ENCODE measurements around the gene ACAP3.

The ACAP3 gene

DNA sequence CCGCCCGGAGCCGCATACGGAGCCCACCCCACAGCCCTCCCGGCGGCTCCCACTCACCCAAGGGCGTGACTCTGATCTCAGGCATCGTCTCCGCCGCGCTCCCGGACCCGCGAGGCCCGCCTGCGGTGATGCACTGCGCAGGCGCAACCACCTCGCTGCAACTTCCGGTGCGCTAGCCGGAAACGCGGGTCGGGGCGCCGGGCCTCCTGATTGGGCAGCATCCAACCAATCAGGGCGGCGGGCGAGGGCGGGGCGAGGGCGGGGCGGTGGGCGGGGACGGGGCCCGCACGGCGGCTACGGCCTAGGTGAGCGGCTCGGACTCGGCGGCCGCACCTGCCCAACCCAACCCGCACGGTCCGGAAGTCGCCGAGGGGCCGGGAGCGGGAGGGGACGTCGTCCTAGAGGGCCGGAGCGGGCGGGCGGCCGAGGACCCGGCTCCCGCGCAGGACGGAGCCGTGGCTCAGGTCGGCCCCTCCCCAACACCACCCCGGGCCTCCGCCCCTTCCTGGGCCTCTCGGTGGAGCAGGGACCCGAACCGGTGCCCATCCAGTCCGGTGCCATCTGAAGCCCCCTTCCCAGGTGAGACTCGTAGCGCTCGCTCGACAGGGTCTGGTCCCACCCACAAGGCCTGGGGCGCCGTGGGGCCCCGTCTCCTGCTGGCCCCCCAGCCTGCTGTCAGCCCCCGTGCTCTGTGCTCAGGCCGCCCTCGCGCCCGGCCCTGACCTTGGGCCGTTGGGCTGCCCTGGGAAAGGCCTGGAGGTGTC, 17.0 kb upstream of the ACAP3 start, which contains the start of the genes CPTP and INTS11:
CPTP (plus strand) TSS at position 279 of the 764 bp plus-strand sequence. CDS start 2,109 bp downstream, outside the sequence.
INTS11 (minus strand) TSS at position 137 of the 764 bp plus-strand sequence; CDS start at position 85, 52 bp downstream.
- DNase-seq (ENCODE audit: low read depth), result peak; percentile 98
- H3K27me3 ChIP-seq (replicated peaks; ENCODE audit: control insufficient read depth, insufficient read depth, low read length), result no peaks in the 10 kb centered on the region
- H3K9me3 ChIP-seq (ENCODE audit: control insufficient read depth, low read length), result no peaks in the 10 kb centered on the region
- H3K4me1 ChIP-seq (ENCODE audit: control insufficient read depth, insufficient read depth, low read length), result peaks cover 27% of the 10 kb centered on the region
- H3K36me3 ChIP-seq (ENCODE audit: control insufficient read depth, insufficient read depth, low read length, severe bottlenecking), result peaks cover 10% of the 10 kb centered on the region
- peak within 1 kb of the TSS; percentile 93 for H3K9ac ChIP-seq (ENCODE audit: low read length)
- H3K4me3 ChIP-seq (ENCODE audit: low read length), result peak within 1 kb of the TSS; percentile 85

DNA sequence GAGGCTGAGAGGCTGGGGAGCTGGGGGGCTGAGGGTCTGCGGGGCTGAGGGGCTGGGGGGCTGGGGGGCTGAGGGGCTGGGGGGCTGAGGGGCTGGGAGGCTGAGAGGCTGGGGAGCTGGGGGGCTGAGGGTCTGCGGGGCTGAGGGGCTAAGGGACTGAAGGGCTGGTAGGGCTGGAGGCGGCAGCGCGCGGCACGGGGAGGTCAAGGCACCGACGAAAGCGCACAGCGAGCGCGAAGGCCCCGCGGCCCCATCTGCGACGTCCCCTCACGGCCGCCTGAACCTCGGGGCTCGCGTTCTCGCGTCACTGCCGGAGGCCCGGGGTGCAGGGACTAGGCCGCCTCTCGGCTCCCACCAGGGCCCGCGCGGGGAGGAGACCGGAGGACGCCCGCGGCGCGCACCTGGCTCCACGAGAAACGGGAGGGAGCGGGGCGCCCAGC, 16.4 kb upstream of the ACAP3 start:
- Histone ChIP-seq H3K9ac (ENCODE audit: low read length) (peak overlapping the region; percentile 93), H3K36me3 (ENCODE audit: control insufficient read depth, insufficient read depth, low read length, severe bottlenecking) (peaks cover 16% of the 10 kb centered on the region), H3K4me3 (ENCODE audit: low read length) (peak overlapping the region; percentile 85), H3K27me3 (replicated peaks; ENCODE audit: control insufficient read depth, insufficient read depth, low read length) (no peaks in the 10 kb centered on the region), H3K4me1 (ENCODE audit: control insufficient read depth, insufficient read depth, low read length) (peaks cover 27% of the 10 kb centered on the region), H3K9me3 (ENCODE audit: control insufficient read depth, low read length) (no peaks in the 10 kb centered on the region)
- DNase-seq (ENCODE audit: low read depth), result no peak

DNA sequence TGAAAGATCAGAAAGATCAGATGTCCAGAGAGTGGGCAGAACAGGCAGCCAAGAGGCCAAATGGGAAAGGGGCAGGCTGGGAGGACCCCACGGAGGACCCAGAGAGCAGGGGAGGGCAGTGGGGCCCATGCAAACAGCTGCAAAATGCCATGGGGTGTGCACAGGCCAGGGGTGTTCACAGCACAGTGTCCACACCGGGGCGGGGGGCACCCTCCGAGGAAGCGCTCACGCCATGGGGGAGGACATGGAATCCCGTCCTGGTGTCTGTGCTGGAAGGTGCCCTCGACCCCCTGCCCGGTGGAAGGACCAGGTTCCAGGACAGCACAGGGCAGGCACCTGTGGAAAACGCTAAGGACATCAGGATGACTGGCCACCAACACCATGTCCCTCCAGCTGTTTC, 15.2 kb upstream of the ACAP3 start:
- H3K36me3 ChIP-seq (ENCODE audit: control insufficient read depth, insufficient read depth, low read length, severe bottlenecking), result peaks cover 21% of the 10 kb centered on the region

DNA sequence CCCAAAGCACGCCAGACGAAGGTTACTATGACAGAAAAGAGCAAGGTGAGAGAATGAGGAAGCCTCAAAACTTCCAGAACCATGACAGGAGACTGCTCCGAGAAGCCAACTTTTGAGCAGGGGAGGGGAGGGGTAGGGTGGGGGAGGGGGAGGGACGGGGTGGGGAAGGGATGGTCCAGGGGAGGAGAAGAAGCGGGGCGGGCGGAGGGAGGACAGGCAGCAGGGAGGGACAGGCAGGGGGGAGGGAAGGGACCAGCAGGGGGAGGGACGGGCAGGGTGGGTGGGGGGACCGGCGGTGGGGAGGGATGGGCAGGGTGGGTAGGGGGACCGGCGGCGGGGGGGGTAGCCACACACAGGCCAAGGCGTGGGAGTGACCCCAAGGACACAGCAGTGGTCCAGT, 14.7 kb upstream of the ACAP3 start:
- no peak overlapping the region for H3K4me3 ChIP-seq (ENCODE audit: low read length)
- no peak overlapping the region for H3K9ac ChIP-seq (ENCODE audit: low read length)
- peaks cover 44% of the 10 kb centered on the region for H3K4me1 ChIP-seq (ENCODE audit: control insufficient read depth, insufficient read depth, low read length)
- H3K9me3 ChIP-seq (ENCODE audit: control insufficient read depth, low read length), result no peaks in the 10 kb centered on the region
- no peak for DNase-seq (ENCODE audit: low read depth)
- H3K27me3 ChIP-seq (replicated peaks; ENCODE audit: control insufficient read depth, insufficient read depth, low read length), result no peaks in the 10 kb centered on the region
- H3K36me3 ChIP-seq (ENCODE audit: control insufficient read depth, insufficient read depth, low read length, severe bottlenecking), result peaks cover 17% of the 10 kb centered on the region

More for the DNA sequence above, 15.2 kb upstream of the ACAP3 start:
- DNase-seq (ENCODE audit: low read depth), result no peak
- no peaks in the 10 kb centered on the region for H3K27me3 ChIP-seq (replicated peaks; ENCODE audit: control insufficient read depth, insufficient read depth, low read length)
- peak overlapping the region; percentile 42 for H3K9ac ChIP-seq (ENCODE audit: low read length)
- peaks cover 39% of the 10 kb centered on the region for H3K4me1 ChIP-seq (ENCODE audit: control insufficient read depth, insufficient read depth, low read length)
- H3K4me3 ChIP-seq (ENCODE audit: low read length), result no peak overlapping the region
- no peaks in the 10 kb centered on the region for H3K9me3 ChIP-seq (ENCODE audit: control insufficient read depth, low read length)

DNA sequence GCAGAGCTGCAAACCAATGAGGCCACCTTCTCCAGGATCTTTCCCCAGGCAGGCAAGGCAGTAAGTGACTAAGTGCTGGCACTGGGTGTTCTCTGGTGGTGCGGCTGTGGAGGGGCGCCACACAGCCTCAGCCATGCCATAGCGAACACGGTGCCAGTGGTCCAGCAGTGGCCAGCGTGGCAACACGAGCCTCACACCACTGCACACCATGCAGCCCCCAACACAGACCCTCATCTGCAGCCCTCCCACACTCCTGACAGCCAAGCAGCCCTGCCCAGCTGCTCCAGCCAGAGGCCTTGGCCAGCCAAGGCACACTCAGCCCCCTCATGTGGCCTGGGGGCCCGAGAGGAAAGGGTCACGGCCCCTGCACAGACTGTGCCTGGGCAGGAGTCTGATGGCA, 13.7 kb upstream of the ACAP3 start:
- no peak overlapping the region for H3K4me3 ChIP-seq (ENCODE audit: low read length)
- H3K9ac ChIP-seq (ENCODE audit: low read length), result peak overlapping the region; percentile 39
- peaks cover 15% of the 10 kb centered on the region for H3K36me3 ChIP-seq (ENCODE audit: control insufficient read depth, insufficient read depth, low read length, severe bottlenecking)
- no peaks in the 10 kb centered on the region for H3K9me3 ChIP-seq (ENCODE audit: control insufficient read depth, low read length)
- H3K27me3 ChIP-seq (replicated peaks; ENCODE audit: control insufficient read depth, insufficient read depth, low read length), result no peaks in the 10 kb centered on the region
- DNase-seq (ENCODE audit: low read depth), result no peak
- H3K4me1 ChIP-seq (ENCODE audit: control insufficient read depth, insufficient read depth, low read length), result peaks cover 44% of the 10 kb centered on the region

DNA sequence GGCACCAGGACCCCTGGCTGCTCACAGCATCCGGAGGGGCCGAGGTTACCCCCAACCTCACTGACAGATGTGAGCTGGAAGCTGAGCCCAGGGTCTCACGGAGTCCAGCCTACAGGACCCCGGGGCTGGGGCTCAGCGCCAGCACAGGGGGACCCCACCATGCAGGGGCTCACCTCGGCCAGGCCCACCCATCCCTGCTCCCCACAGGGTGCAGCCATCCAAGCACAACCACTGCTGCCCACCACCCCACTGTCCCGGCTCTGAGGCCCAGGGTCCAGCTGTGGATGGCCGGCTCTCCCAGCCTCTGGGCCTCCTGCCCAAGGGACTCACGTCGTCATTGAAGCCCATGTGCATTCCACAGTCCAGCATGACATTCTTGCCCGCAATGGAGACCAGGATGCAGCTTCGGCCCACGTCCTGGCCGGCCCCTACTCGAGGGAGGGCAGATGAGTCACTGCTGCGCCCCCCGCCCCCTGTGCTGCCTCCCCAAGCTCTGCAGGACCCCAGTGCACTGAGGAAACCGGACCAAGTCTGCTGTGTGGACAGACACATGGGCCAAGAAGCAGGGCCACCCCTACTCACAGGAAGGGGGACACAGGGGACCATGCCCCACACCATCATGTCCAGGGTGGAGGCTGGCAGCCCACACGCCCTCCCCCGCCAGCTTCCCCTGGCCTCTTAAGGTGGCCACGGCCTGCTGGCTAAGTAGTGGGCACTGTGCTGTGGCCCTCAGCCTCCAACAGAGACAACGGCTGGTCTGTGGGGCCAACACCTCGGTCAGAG, 13.1 kb upstream of the ACAP3 start:
- Histone ChIP-seq H3K4me3 (ENCODE audit: low read length) (no peak overlapping the region), H3K4me1 (ENCODE audit: control insufficient read depth, insufficient read depth, low read length) (peaks cover 42% of the 10 kb centered on the region), H3K36me3 (ENCODE audit: control insufficient read depth, insufficient read depth, low read length, severe bottlenecking) (peaks cover 15% of the 10 kb centered on the region), H3K9me3 (ENCODE audit: control insufficient read depth, low read length) (no peaks in the 10 kb centered on the region), H3K27me3 (replicated peaks; ENCODE audit: control insufficient read depth, insufficient read depth, low read length) (no peaks in the 10 kb centered on the region), H3K9ac (ENCODE audit: low read length) (peak overlapping the region; percentile 39)
- no peak for DNase-seq (ENCODE audit: low read depth)

DNA sequence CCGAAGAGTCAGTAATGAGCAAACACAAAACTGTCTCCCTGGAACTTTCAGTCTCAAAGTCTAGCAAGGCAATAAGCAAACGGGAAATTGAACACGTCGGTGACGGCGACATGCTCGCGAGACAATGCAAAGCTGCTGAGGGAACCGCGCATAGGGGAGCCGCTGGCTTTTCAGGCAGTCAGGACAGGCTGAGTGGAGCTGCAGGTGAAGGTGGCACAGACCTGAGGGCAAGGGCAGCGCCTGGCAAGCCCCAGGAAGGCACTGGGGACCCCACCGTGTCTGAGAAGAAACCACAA, 11.9 kb upstream of the ACAP3 start:
- no peaks in the 10 kb centered on the region for H3K27me3 ChIP-seq (replicated peaks; ENCODE audit: control insufficient read depth, insufficient read depth, low read length)
- no peak overlapping the region for H3K9ac ChIP-seq (ENCODE audit: low read length)
- no peaks in the 10 kb centered on the region for H3K9me3 ChIP-seq (ENCODE audit: control insufficient read depth, low read length)
- no peak overlapping the region for H3K4me3 ChIP-seq (ENCODE audit: low read length)
- peaks cover 19% of the 10 kb centered on the region for H3K36me3 ChIP-seq (ENCODE audit: control insufficient read depth, insufficient read depth, low read length, severe bottlenecking)
- H3K4me1 ChIP-seq (ENCODE audit: control insufficient read depth, insufficient read depth, low read length), result peaks cover 34% of the 10 kb centered on the region
- DNase-seq (ENCODE audit: low read depth), result no peak

DNA sequence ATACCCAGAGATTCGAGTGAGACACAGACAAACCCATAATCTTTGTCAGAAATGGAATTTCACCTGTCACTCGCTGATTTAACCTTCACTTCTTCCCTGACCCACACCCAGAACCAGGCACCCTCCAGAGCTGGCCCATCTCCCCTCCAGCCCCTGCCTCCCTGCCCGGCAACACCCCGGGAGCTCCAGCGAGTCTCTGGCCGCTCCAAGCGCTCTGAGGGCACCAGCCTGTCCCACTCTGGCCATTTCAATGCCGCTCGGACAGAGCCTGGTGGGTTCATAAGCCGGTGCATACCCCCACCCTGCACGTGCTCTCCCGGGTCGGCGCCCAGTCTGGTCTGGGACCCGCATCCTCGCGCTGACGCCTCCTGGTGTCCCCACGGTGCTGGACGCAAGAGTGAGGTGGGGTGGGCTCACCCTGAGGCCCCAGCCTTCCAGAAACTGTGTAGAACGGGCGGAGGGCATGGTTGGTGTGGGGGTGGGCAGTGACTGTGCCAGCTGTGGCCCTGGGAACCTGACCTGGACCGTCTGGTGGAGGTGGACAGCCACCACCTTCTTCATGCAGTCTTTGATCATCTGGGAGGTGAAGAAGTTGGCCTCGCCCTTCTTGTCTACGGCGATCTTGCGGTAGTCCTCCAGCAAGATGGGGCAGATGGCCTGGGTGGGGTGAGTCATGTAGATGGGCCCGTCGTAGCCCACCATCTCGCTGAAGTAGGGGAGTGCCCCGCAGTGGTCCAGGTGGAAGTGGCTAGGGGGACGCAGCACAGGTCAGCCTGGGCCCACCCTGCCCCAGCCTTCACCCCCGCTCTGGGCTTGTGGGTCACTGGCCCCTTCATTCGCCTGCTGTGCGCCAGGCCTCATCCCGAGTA, 11.3 kb upstream of the ACAP3 start:
- no peaks in the 10 kb centered on the region for H3K27me3 ChIP-seq (replicated peaks; ENCODE audit: control insufficient read depth, insufficient read depth, low read length)
- peak overlapping the region; percentile 39 for H3K9ac ChIP-seq (ENCODE audit: low read length)
- peaks cover 25% of the 10 kb centered on the region for H3K36me3 ChIP-seq (ENCODE audit: control insufficient read depth, insufficient read depth, low read length, severe bottlenecking)
- H3K9me3 ChIP-seq (ENCODE audit: control insufficient read depth, low read length), result no peaks in the 10 kb centered on the region
- H3K4me1 ChIP-seq (ENCODE audit: control insufficient read depth, insufficient read depth, low read length), result peaks cover 34% of the 10 kb centered on the region
- no peak for DNase-seq (ENCODE audit: low read depth)
- no peak overlapping the region for H3K4me3 ChIP-seq (ENCODE audit: low read length)

DNA sequence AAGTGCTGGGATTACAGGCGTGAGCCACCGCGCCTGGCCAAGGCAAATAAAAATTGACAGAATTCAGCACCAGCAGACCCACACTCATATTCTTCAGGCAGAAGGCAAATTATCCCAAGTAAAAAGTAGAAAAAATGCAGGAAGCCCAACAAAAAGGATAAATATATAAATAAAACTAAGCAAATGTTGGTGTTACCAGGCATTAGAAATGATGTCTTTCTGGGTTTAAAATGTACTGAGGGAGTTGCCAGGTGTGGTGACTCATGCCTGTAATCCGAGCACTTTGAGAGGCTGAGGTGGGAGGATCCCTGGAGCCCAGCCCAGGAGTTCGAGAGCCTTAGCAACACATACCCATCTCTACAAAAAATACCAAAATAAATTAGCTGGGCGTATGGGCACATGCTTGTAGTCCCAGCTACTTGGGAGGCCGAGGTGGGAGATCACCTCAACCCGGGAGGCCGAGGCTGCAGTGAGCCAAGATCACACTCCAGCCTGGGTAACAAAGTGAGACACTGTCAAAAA, 10.5 kb upstream of the ACAP3 start:
- H3K36me3 ChIP-seq (ENCODE audit: control insufficient read depth, insufficient read depth, low read length, severe bottlenecking), result peaks cover 34% of the 10 kb centered on the region
- H3K9me3 ChIP-seq (ENCODE audit: control insufficient read depth, low read length), result no peaks in the 10 kb centered on the region
- DNase-seq (ENCODE audit: low read depth), result peak; percentile 93
- peak overlapping the region; percentile 39 for H3K9ac ChIP-seq (ENCODE audit: low read length)
- H3K4me1 ChIP-seq (ENCODE audit: control insufficient read depth, insufficient read depth, low read length), result peaks cover 30% of the 10 kb centered on the region
- H3K4me3 ChIP-seq (ENCODE audit: low read length), result no peak overlapping the region
- no peaks in the 10 kb centered on the region for H3K27me3 ChIP-seq (replicated peaks; ENCODE audit: control insufficient read depth, insufficient read depth, low read length)

DNA sequence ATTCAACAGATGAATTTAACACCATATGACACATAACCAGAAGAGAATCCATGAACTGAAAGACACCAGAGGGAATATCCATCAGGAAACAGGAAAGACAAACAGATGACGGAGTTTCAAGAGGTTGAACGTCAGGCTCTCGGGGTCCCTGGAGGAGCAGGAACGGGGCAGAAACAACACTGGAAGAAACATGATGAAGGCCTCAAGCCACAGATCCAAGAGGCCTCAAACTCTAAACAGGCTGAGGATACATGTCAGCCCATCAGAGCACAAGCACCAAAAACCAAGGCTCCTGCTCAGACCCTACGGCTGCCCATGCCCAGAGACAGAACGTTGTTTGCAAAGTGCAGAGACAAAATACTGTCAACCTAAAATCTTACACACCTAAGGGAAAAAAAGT, 9.7 kb upstream of the ACAP3 start:
- H3K9ac ChIP-seq (ENCODE audit: low read length), result no peak overlapping the region
- no peak overlapping the region for H3K4me3 ChIP-seq (ENCODE audit: low read length)
- H3K27me3 ChIP-seq (replicated peaks; ENCODE audit: control insufficient read depth, insufficient read depth, low read length), result no peaks in the 10 kb centered on the region
- peaks cover 27% of the 10 kb centered on the region for H3K4me1 ChIP-seq (ENCODE audit: control insufficient read depth, insufficient read depth, low read length)
- H3K9me3 ChIP-seq (ENCODE audit: control insufficient read depth, low read length), result no peaks in the 10 kb centered on the region
- no peak for DNase-seq (ENCODE audit: low read depth)
- H3K36me3 ChIP-seq (ENCODE audit: control insufficient read depth, insufficient read depth, low read length, severe bottlenecking), result peaks cover 41% of the 10 kb centered on the region
